ENCODE measurements around the gene NUDT4B.
"Not testable (repeated sequence)": the region's sequence is repeated elsewhere in the genome, so short reads cannot be mapped to it uniquely, and the experiment has no call there.

The NUDT4B gene

GRCh38 chr1:148743200-148743599 lies 5.4 kb upstream of the NUDT4B start:
- not testable (repeated sequence) for DNase-seq

- not testable (repeated sequence) for DNase-seq
These were observed 4.6 kb upstream of the NUDT4B start for GRCh38 chr1:148743726-148744720.

- DNase-seq: not testable (repeated sequence)
These were observed 734 bp downstream of the NUDT4B start for GRCh38 chr1:148749335-148749681.

GRCh38 chr1:148756231-148756630 lies 7.7 kb downstream of the NUDT4B start:
- DNase-seq: not testable (repeated sequence)

- not testable (repeated sequence) for DNase-seq
These were observed 8.9 kb downstream of the NUDT4B start for GRCh38 chr1:148757446-148757845.

- not testable (repeated sequence) for DNase-seq
These were observed 9.8 kb downstream of the NUDT4B start for GRCh38 chr1:148758412-148758811.

- not testable (repeated sequence) for DNase-seq
These were observed 10.4 kb downstream of the NUDT4B start for GRCh38 chr1:148758925-148759324.

GRCh38 chr1:148759749-148760148 lies 11.2 kb downstream of the NUDT4B start:
- DNase-seq: not testable (repeated sequence)

- not testable (repeated sequence) for DNase-seq
These were observed 11.6 kb downstream of the NUDT4B start for GRCh38 chr1:148760206-148760605.

GRCh38 chr1:148761360-148761759 lies 12.8 kb downstream of the NUDT4B start:
- not testable (repeated sequence) for DNase-seq

GRCh38 chr1:148765238-148766019 lies 16.9 kb downstream of the NUDT4B start:
- DNase-seq: not testable (repeated sequence)

- DNase-seq: not testable (repeated sequence)
These were observed 20.0 kb downstream of the NUDT4B start for GRCh38 chr1:148768541-148768940.

GRCh38 chr1:148769495-148769894 lies 20.9 kb downstream of the NUDT4B start:
- not testable (repeated sequence) for DNase-seq

- DNase-seq: not testable (repeated sequence)
These were observed 25.1 kb downstream of the NUDT4B start for GRCh38 chr1:148773690-148774089.

GRCh38 chr1:148774102-148774501 lies 25.5 kb downstream of the NUDT4B start:
- DNase-seq: not testable (repeated sequence)

GRCh38 chr1:148775263-148775662 lies 26.7 kb downstream of the NUDT4B start:
- DNase-seq: not testable (repeated sequence)

GRCh38 chr1:148777649-148778048 lies 29.1 kb downstream of the NUDT4B start:
- not testable (repeated sequence) for DNase-seq

GRCh38 chr1:148780404-148780803 lies 31.8 kb downstream of the NUDT4B start:
- DNase-seq: not testable (repeated sequence)

- DNase-seq: not testable (repeated sequence)
These were observed 43.0 kb downstream of the NUDT4B start for GRCh38 chr1:148791543-148792099.

- DNase-seq: not testable (repeated sequence)
These were observed 45.3 kb downstream of the NUDT4B start for GRCh38 chr1:148793762-148794332.
